ENCODE results near the gene E2F4.

- no peak for TF ChIP-seq CTCF (IDR thresholded peaks at IDR 0.05 in 2 of 3, conservative IDR thresholded peaks at IDR 0.05 in 1 of 3; ENCODE audit: control insufficient read depth in 2 of 3, extremely low read depth in 1 of 3, insufficient read depth in 1 of 3, low read depth in 3 of 3, low read length in 3 of 3)
- TF ChIP-seq RFX5 (IDR thresholded peaks at IDR 0.05; ENCODE audit: low read depth, low read length), result no peak
- TF ChIP-seq REST (IDR thresholded peaks at IDR 0.05; ENCODE audit: low read depth, low read length), result no peak
- no peak for TF ChIP-seq POLR2A (IDR thresholded peaks at IDR 0.05; ENCODE audit: low read depth, low read length)
- no peak for TF ChIP-seq MAX (IDR thresholded peaks at IDR 0.05; ENCODE audit: low read depth, low read length)
- TF ChIP-seq POU2F2 (IDR thresholded peaks at IDR 0.05; ENCODE audit: borderline replicate concordance, low read depth, low read length), result no peak
- TF ChIP-seq RUNX3 (IDR thresholded peaks at IDR 0.05; ENCODE audit: low read length), result no peak
- no peak for TF ChIP-seq GABPA (IDR thresholded peaks at IDR 0.05; ENCODE audit: low read depth)
- no peak for TF ChIP-seq MTA2 (IDR thresholded peaks at IDR 0.05; ENCODE audit: low read depth)
- TF ChIP-seq FOXK2 (IDR thresholded peaks at IDR 0.05), result no peak
- TF ChIP-seq JUND (IDR thresholded peaks at IDR 0.05; ENCODE audit: low read depth, low read length), result no peak
- no peak for TF ChIP-seq POLR2AphosphoS5 (IDR thresholded peaks at IDR 0.05; ENCODE audit: low read length)
- TF ChIP-seq JUNB (IDR thresholded peaks at IDR 0.05), result no peak
Measured at GRCh38 chr16:67147437-67148140, 44.4 kb upstream of the E2F4 start.
